Frontal cortex (tissue), 4 donors: ENCODE measurements around the gene CSRP1. TPM values are rescaled to one million over a fixed set of nuclear protein-coding genes. Genes with fewer than 3 reads are reported as not detected.

ENCODE experiments used
- DNase-seq, 2 donors: peaks; one replicate each; pipeline ENCODE4 v3.0.0; 2012; ENCODE audit warnings: low spot score in 2 of 2
- FAIRE-seq: peaks from 2 replicates; lab custom pipeline; 2012; peaks lifted over from hg19 to GRCh38; lab: Jason Lieb, UNC
- total RNA-seq: library from RNA; depleted of rRNA; stranded (reverse); fragments of >200 nt; gene quantifications from one replicate; pipeline ENCODE4 v1.2.3, GENCODE V29; 2014
- donor health status: control.
- donor health status: control.
- donor health status: control.

CSRP1 gene
- total RNA-seq, 1 donor from 2014 or later = 12.2 TPM

DNA sequence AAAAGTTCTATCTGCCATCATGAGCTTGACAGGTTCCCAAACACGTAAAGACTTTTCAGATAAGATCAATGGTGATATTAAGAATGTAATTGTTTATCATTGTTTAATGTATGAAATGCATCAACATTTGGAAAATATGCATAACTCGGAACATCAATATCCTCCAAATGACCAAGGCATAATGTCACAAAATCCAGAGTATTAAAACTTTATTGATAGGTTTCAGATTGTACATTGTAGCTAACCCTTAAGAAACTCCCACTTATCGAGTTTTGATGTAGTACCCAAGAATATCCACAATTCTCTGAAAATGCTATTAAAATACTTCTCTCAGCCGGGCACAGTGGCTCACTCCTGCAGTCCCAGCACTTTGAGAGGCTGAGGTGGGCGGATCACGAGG, 73.3 kb downstream of the CSRP1 start:
- FAIRE-seq = no peak

More for the DNA sequence above, 73.3 kb downstream of the CSRP1 start:
- DNase-seq = no peak

Other genes starting within 250 kb of the CSRP1 start
- under 0.01 TPM for gene PKP1, start 223.6 kb downstream of the CSRP1 start, total RNA-seq
- gene TNNT2, start 129.4 kb downstream of the CSRP1 start, total RNA-seq = not detected
- gene LAD1, start 107.8 kb downstream of the CSRP1 start, total RNA-seq = not detected
- gene TNNI1, start 85.4 kb downstream of the CSRP1 start, total RNA-seq = under 0.01 TPM
- 5.7 TPM for gene PHLDA3, start 37.9 kb downstream of the CSRP1 start, total RNA-seq
- gene NAV1, start 32.0 kb upstream of the CSRP1 start, total RNA-seq = 33.8 TPM